OCI-LY1 (cell line): ENCODE measurements around the gene LAMTOR5.

Experiments
- H2AFZ ChIP-seq: fragments of 200-600 bp; sonication (generic), shearing (Covaris generic); 2 replicates; pipeline ENCODE4 v1.6.0; 2014; ENCODE audit warnings: antibody characterized with exemption, mild to moderate bottlenecking, low read length
- H3F3A ChIP-seq: fragments of 200-600 bp; sonication (generic), shearing (Covaris generic); 2 replicates; pipeline ENCODE4 v1.6.0; 2014; ENCODE audit warnings: mild to moderate bottlenecking, antibody characterized with exemption, low read length, moderate library complexity; ENCODE audit not compliant: insufficient read depth
- H3K27ac ChIP-seq: fragments of 200-600 bp; sonication (generic); 2 replicates; pipeline ENCODE4 v1.5.1; 2014; ENCODE audit warnings: low read length, mixed run types, mild to moderate bottlenecking, low read depth; ENCODE audit not compliant: poor library complexity, severe bottlenecking
- H3K27me3 ChIP-seq: fragments of 200-600 bp; sonication (generic); 2 replicates; pipeline ENCODE4 v1.6.0; 2014; ENCODE audit warnings: antibody characterized with exemption, mild to moderate bottlenecking, low read length, moderate library complexity; ENCODE audit not compliant: insufficient read depth
- H3K36me3 ChIP-seq: fragments of 200-600 bp; sonication (generic); 2 replicates; pipeline ENCODE4 v1.6.1; 2014; ENCODE audit warnings: mild to moderate bottlenecking, antibody characterized with exemption, low read length, moderate library complexity, mixed read lengths; ENCODE audit not compliant: insufficient read depth
- H3K4me1 ChIP-seq: fragments of 200-600 bp; sonication (generic); 2 replicates; pipeline ENCODE4 v1.5.1; 2014; ENCODE audit warnings: mild to moderate bottlenecking, low read length, moderate library complexity; ENCODE audit not compliant: insufficient read depth, severe bottlenecking
- H3K4me2 ChIP-seq: fragments of 200-600 bp; sonication (generic), shearing (Covaris generic); 2 replicates; pipeline ENCODE4 v1.6.1; 2014; ENCODE audit warnings: low read length
- H3K4me3 ChIP-seq: fragments of 200-600 bp; sonication (generic); 2 replicates; pipeline ENCODE4 v1.5.1; 2014; ENCODE audit warnings: low read length, low read depth, mild to moderate bottlenecking, mixed read lengths; ENCODE audit not compliant: poor library complexity, severe bottlenecking
- H3K79me2 ChIP-seq: fragments of 200-600 bp; shearing (Covaris generic); 2 replicates; pipeline ENCODE4 v1.6.1; 2016; ENCODE audit warnings: mixed run types, low read length, mixed read lengths; ENCODE audit not compliant: insufficient read depth
- H3K9ac ChIP-seq: fragments of 200-600 bp; sonication (generic), shearing (Covaris generic); 2 replicates; pipeline ENCODE4 v1.6.1; 2014; ENCODE audit warnings: mild to moderate bottlenecking, low read length, mixed read lengths
- H3K9me2 ChIP-seq: fragments of 200-600 bp; sonication (generic), shearing (Covaris generic); 2 replicates; pipeline ENCODE4 v1.6.1; 2014; ENCODE audit warnings: low read depth, mild to moderate bottlenecking, low read length, mixed read lengths
- H3K9me3 ChIP-seq: fragments of 200-600 bp; shearing (Covaris generic); 2 replicates; pipeline ENCODE4 v1.6.1; 2014; ENCODE audit warnings: low read length, mixed read lengths
- H4K20me1 ChIP-seq: fragments of 200-600 bp; sonication (generic), shearing (Covaris generic); 2 replicates; pipeline ENCODE4 v1.6.0; 2016; ENCODE audit warnings: mild to moderate bottlenecking, low read length; ENCODE audit not compliant: insufficient read depth
- EZH2 ChIP-seq: fragments of 200-600 bp; sonication (generic), shearing (Covaris generic); IDR thresholded peaks from 2 replicates; pipeline ENCODE4 v1.8.0; 2017; ENCODE audit warnings: borderline replicate concordance, mixed run types, mild to moderate bottlenecking, antibody characterized with exemption, low read length, moderate library complexity, mixed read lengths
- TF ChIP-seq, protein P1 (sequence below): fragments of 200-600 bp; sonication (generic), shearing (Covaris generic); IDR thresholded peaks from 2 replicates; pipeline ENCODE4 v1.5.1; 2017; ENCODE audit warnings: mild to moderate bottlenecking, antibody characterized with exemption, low read length, moderate library complexity, mixed read lengths

The LAMTOR5 gene

DNA sequence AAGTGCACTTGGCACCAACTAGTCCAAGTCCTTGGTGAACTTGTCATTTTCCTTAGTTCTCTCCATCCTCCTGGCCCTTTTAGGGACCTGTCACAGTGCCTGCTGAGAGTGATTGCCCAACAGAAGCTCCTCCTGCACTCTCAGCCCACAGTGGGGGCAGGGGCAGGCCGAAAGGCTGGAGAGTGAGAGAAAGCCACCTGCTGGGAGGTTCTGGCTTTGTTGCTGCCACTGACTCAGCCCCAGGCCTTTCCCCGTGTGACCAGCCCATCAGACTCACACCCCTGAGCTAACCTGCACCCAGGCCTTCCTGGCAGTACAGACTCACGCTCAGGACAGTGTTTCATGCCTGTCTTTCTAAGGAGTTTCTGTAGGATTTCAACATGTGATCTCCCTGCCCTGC, 26.3 kb upstream of the LAMTOR5 start:
- Histone ChIP-seq H2AFZ (no peak overlapping the region), H3K9me3 (no peaks in the 10 kb centered on the region), H3K36me3 (no peaks in the 10 kb centered on the region), H3K9me2 (no peaks in the 10 kb centered on the region), H3K27me3 (peaks cover 8% of the 10 kb centered on the region), H3F3A (no peaks in the 10 kb centered on the region), H3K9ac (no peak overlapping the region), H4K20me1 (no peaks in the 10 kb centered on the region), H3K4me2 (no peak overlapping the region), H3K27ac (no peak overlapping the region), H3K4me3 (no peak overlapping the region), H3K79me2 (no peaks in the 10 kb centered on the region), H3K4me1 (no peaks in the 10 kb centered on the region)
- TF ChIP-seq, protein P1, sequence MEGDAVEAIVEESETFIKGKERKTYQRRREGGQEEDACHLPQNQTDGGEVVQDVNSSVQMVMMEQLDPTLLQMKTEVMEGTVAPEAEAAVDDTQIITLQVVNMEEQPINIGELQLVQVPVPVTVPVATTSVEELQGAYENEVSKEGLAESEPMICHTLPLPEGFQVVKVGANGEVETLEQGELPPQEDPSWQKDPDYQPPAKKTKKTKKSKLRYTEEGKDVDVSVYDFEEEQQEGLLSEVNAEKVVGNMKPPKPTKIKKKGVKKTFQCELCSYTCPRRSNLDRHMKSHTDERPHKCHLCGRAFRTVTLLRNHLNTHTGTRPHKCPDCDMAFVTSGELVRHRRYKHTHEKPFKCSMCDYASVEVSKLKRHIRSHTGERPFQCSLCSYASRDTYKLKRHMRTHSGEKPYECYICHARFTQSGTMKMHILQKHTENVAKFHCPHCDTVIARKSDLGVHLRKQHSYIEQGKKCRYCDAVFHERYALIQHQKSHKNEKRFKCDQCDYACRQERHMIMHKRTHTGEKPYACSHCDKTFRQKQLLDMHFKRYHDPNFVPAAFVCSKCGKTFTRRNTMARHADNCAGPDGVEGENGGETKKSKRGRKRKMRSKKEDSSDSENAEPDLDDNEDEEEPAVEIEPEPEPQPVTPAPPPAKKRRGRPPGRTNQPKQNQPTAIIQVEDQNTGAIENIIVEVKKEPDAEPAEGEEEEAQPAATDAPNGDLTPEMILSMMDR: no peak; the same call in 1 of the 2 replicates
- TF ChIP-seq EZH2: no peak

DNA sequence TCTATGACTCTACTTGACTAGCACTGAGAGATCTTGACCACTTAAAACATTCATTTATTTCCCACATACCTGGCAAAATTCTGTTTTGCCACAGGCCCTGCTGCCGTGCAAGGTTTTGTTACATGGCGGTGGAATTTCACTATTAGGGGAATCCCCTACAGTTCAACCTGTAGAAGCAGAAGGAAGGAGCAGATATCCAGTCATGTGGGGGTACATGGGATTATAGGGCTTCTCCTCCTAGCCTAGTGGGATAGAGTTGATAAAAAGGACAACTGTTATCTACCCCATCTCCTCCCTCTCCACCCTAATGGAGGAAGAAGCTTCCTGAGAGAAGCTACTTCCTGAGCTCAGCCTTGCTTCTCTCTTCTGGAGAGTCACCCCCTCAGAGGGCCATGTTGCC, 25.7 kb upstream of the LAMTOR5 start:
- no peak overlapping the region for H3K4me3 ChIP-seq
- H3K9ac ChIP-seq: no peak overlapping the region
- no peaks in the 10 kb centered on the region for H4K20me1 ChIP-seq
- H2AFZ ChIP-seq: no peak overlapping the region
- no peak overlapping the region for H3K4me2 ChIP-seq
- no peaks in the 10 kb centered on the region for H3K9me3 ChIP-seq
- H3K79me2 ChIP-seq: no peaks in the 10 kb centered on the region
- no peaks in the 10 kb centered on the region for H3K36me3 ChIP-seq
- H3K27ac ChIP-seq: no peak overlapping the region
- H3K9me2 ChIP-seq: no peaks in the 10 kb centered on the region
- H3K27me3 ChIP-seq: peaks cover 8% of the 10 kb centered on the region
- H3K4me1 ChIP-seq: no peaks in the 10 kb centered on the region
- no peaks in the 10 kb centered on the region for H3F3A ChIP-seq
- TF ChIP-seq, protein P1: no peak
- no peak for TF ChIP-seq EZH2

DNA sequence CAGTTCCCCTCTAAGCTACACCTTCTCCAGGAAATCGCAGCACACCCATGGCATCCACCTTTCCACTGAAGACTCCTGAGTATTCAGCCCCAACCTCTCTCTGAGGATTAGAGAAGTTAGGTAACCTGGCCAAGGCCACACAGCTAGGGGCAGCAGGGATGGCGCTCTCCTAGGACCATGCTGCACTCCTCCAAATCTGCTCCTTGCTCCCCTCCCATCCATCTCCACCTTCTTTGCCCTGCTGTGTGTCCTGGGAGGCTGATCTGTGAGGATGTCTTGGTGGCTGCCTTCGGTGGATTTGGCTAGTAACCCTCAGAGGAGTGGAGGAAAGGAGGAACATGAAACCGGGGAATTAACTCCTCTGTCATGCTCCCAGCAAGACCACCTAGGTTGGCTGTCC, 23.4 kb upstream of the LAMTOR5 start:
- Histone ChIP-seq H3K9me2 (no peaks in the 10 kb centered on the region), H3K9me3 (no peaks in the 10 kb centered on the region), H3K36me3 (no peaks in the 10 kb centered on the region), H3K4me1 (no peaks in the 10 kb centered on the region), H2AFZ (no peak overlapping the region), H3F3A (no peaks in the 10 kb centered on the region), H3K4me2 (no peak overlapping the region), H3K9ac (no peak overlapping the region), H3K4me3 (no peak overlapping the region), H3K79me2 (no peaks in the 10 kb centered on the region), H3K27ac (no peak overlapping the region), H4K20me1 (no peaks in the 10 kb centered on the region), H3K27me3 (peaks cover 18% of the 10 kb centered on the region)
- TF ChIP-seq, protein P1: no peak
- TF ChIP-seq EZH2: no peak
